A549 (cell line): Measurements from ENCODE around the gene KIAA0040.

Source experiments
- CEBPB ChIP-seq, 2 experiments: fragments of >200 bp in 1 of 2; sonication (Bioruptor Twin) in 1 of 2; formaldehyde crosslinking in 1 of 2; IDR thresholded peaks; 2 replicates each; pipeline ENCODE4 v1.6.1; 2012 to 2016
- CTCF ChIP-seq: fragments of >200 bp; sonication (Bioruptor Twin); formaldehyde crosslinking; IDR thresholded peaks from 3 replicates; pipeline ENCODE4 v1.5.1; 2016
- HDAC2 ChIP-seq: fragments of 200-600 bp; sonication (generic); IDR thresholded peaks from 2 replicates; pipeline ENCODE4 v1.6.1; 2016
- HOXA7 ChIP-seq: fragments of 250-450 bp; sonication (Bioruptor Pico); IDR thresholded peaks from 2 replicates; pipeline ENCODE4 v1.5.0; 2020; ENCODE audit warnings: mild to moderate bottlenecking, moderate library complexity
- KDM5A ChIP-seq: fragments of 200-600 bp; sonication (generic); IDR thresholded peaks from 2 replicates; pipeline ENCODE4 v1.6.1; 2016; ENCODE audit warnings: antibody characterized with exemption, mild to moderate bottlenecking
- NR3C1 ChIP-seq: fragments of >200 bp; sonication (Bioruptor Twin); formaldehyde crosslinking; IDR thresholded peaks from 3 replicates; pipeline ENCODE4 v1.6.1; 2017
- RAD21 ChIP-seq, 2 experiments: fragments of >200 bp in 1 of 2; sonication (Bioruptor Twin) in 1 of 2; formaldehyde crosslinking in 1 of 2; IDR thresholded peaks in 1 of 2; conservative IDR thresholded peaks in 1 of 2; 2 replicates in 1 of 2; 3 replicates in 1 of 2; pipeline ENCODE4 v1.6.1; 2012 to 2018; ENCODE audit warnings: inconsistent platforms in 1 of 2

- TF ChIP-seq CEBPB (IDR thresholded peaks at IDR 0.05) = no peak
- no peak for TF ChIP-seq HOXA7
- no peak for TF ChIP-seq RAD21 (conservative IDR thresholded peaks at IDR 0.05 in 1 of 2, IDR thresholded peaks at IDR 0.05 in 1 of 2)
- no peak for TF ChIP-seq CTCF
- TF ChIP-seq KDM5A = no peak
- no peak for TF ChIP-seq NR3C1
- no peak for TF ChIP-seq HDAC2
These were observed 61.5 kb downstream of the KIAA0040 start for GRCh38 chr1:175131095-175131494.
